GM19324 (cell line): ENCODE data around the gene BRMS1.
"Not testable (repeated sequence)": the region's sequence is repeated elsewhere in the genome, so short reads cannot be mapped to it uniquely, and the experiment has no call there.

ENCODE experiments used
- ATAC-seq: cut with Tn5 transposase; IDR thresholded peaks from one replicate; pipeline ENCODE4 v1.9.1; 2021; ENCODE audit warnings: mild to moderate bottlenecking, moderate library complexity; ENCODE audit not compliant: unreplicated experiment, low FRiP score

The BRMS1 gene

GRCh38 chr11:66363805-66364535 lies 19.1 kb upstream of the BRMS1 start:
- ATAC-seq: no peak

DNA sequence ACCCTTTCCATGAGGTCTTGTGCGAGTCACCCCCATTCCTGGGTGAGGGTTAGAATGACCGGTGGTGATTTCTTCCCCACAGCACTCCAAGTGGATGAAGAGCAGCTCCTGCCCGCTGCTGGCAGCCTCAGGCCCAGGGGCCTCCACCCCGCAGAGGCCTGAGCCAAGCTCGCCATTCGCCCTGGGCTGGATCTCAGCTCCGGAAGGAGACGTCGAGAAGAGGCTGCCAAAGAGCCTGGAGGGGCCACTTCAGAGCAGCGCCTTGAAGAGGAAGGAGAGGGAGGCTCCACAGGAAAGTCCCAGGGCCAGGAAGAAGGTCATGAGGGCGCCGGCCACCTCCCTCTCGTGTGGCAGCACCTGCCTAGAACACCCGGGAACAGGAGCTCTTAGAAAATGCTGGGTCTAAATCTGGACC lies 18.3 kb upstream of the BRMS1 start:
- no peak for ATAC-seq

DNA sequence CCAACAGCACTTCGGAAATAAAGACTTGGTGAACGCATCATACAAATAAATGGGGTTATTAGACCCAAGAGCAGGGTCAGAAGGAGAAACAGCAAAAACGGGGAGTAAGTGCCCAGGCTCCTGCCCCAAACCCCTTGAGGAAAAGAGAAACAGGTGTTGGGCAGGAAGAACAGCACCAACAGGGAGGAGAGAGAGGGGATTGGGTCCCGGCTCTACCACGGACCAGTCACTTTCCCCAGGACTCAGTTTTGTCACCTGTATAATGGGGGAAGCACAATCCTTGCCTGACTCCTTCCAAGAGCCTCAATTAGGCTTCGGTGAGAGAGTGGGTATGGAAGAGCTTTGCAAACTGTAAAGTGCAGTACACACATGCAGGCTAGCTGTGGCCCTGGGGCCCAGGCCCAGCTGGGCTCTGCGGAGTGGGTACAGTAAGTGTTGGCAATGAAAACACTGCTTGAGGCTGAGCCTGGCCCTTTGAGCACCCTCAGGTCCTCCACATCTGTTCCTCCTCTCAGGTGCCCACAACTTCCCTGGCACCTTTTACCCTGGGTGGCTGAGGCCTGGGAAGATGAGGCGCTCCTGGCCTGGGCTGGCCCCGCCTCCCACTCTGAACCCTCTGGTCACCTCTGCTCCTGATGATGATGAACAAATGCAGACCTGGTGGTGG lies 17.7 kb upstream of the BRMS1 start:
- ATAC-seq: no peak

DNA sequence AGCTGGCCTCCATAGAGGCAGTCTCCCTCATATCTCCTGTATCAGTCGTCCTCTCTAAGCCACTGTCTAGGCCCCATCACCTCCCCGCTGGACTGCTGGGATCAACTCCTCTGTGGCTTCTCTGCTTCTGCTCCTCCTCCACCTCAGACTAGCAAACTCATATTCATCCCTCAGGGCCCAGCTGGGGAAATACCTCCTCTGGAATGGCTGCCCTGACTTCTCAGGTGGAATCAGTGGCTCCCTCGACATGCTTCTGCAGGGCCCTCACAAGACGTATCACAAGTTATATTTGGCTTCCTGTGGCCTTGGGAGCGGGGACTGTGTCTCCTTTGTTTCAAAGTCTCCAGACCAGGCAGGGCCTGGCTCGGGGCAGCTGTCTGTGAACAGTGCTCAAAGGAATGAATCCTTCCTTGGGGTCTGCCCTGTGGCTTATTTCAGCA lies 16.6 kb upstream of the BRMS1 start:
- ATAC-seq: no peak

- ATAC-seq: no peak
Measured at GRCh38 chr11:66360406-66361073, 15.6 kb upstream of the BRMS1 start.

DNA sequence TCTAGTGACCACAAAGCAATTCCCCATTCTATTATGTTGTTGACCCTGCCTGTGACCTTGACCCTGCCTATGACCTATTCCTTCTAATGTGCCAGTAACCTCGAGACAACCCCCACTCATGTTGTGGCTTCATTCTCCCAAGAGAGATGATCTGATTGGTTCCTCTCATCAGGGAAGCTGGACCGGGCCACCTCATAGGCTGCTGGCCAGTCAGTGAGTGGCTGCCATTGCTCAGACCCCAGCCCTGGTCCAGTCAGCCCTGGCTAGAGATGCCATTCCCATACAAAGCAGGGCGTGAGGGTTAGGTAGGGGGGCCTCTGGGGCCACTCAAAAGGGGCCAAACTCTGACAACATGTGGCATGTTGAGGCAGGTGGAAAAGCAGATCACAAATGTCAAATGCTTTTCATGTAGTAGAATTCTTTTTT lies 14.8 kb upstream of the BRMS1 start:
- ATAC-seq: no peak

- not testable (repeated sequence) for ATAC-seq
Measured at GRCh38 chr11:66350560-66351235, 5.8 kb upstream of the BRMS1 start.

- no peak for ATAC-seq
Measured at GRCh38 chr11:66349084-66349386, 4.1 kb upstream of the BRMS1 start.

GRCh38 chr11:66347425-66348276 lies 2.7 kb upstream of the BRMS1 start, which contains the start of gene B4GAT1:
TSS of gene B4GAT1 (minus strand) at chr11:66347629. CDS start at chr11:66347545, 84 bp downstream.
- peak; percentile 35 for ATAC-seq

GRCh38 chr11:66346476-66347424 lies 1.8 kb upstream of the BRMS1 start:
- ATAC-seq: peak; percentile 4

DNA sequence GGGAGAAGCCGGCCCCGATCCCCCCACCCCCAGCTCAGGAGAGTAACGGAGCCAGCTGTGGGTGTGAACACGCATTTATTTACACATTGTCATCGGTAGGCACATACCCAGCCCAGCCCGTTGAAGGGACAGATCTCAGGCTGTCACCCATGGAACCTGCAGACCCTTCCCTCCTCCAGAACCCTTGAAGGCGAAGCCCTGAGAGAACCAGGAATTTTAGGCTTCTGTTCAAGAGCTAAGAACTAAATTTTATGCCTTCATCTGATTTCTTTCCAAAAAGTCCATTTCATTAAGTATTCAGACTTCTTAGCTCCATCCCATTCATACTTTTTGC lies 379 bp upstream of the BRMS1 start:
- no peak for ATAC-seq

DNA sequence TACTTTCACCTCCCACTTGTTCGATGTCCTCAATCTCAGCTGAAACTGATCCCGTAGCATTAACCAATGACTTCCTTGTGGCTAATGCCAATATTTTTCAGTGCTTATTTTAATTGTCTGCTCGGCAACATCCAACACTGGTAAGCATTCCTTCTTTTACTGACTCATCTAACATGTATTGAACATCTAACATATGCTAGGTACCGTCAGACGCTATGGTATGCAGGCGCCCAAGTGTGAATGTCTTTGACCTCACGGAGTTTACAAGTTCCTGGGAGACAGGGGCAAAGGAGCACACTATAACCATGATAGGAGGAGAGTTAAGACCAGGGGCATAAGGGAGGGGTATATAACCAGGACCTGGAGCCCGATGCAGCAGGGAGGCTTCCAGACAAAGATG lies 1.7 kb downstream of the BRMS1 start:
- no peak for ATAC-seq

GRCh38 chr11:66341502-66342126 lies 3.3 kb downstream of the BRMS1 start:
- no peak for ATAC-seq

- no peak for ATAC-seq
Measured at GRCh38 chr11:66340596-66341501, 4.1 kb downstream of the BRMS1 start.

DNA sequence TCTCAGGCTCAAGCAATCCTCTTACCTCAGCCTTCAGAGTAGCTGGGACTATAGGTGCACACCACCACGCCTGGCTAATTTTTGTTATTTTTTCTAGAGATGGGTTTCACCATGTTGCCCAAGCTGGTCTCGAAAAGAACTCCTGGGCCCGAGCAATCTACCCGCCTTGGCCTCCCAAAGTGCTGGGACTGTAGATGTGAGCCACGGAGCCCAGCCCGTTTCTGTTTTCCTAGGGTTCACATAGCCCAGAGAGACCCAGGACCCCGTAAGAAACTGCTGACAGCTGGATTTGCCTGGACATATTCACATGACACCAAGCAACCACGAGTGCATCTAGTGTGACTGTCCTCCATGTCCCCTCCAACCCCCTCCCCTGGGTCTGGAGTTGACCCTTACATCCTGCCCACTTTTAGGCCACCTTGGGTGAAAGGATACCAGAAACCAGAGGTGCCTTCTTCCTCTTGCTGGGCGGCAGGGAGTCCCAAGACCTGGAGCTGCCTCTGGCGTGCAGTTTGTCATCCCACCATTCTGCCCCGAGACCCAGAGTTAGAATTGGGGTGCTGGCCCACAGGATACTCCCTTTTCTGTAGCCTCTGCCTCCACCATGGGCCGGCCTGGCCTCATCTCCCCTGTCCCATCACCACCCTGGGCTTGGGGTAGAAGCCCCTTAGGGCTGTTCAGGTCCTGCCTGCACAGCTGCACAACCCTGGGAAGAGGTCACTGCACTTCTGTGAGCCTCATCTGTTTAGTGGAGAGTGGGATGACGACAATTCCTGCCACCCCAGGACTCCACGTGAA lies 5.0 kb downstream of the BRMS1 start:
- ATAC-seq: no peak

- no peak for ATAC-seq
Measured at GRCh38 chr11:66339162-66339675, 5.7 kb downstream of the BRMS1 start.
